NCI-H510A treated with DMSO at 0.1 percent for 48 hours (cell line): ENCODE results near the gene TNNT2.
A peak's percentile ranks its signal among the peaks of the same experiment; 100 is the strongest.

ENCODE experiments used
- DNase-seq: peaks from one replicate; lab custom pipeline; 2025; lab: John Stamatoyannopoulos, UW

TNNT2 gene

DNA sequence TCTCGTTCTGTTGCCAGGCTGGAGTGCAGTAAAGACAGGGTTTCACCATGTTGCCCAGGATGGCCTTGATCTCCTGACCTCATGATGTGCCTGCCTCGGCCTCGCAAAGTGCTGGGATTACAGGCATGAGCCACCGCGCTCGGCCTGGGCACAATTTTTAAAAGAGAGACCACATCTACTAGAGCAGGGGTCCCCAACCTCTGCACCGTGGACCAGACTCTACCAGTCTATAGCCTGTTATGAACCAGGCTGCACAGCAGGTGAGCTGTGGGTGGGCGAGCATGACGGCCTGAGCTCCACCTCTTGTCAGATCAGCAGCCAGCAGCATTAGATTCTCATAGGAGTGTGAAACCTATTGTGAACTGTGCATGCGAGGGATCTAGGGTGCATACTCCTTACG is 20.8 kb downstream of the TNNT2 start:
- DNase-seq, result no peak

DNA sequence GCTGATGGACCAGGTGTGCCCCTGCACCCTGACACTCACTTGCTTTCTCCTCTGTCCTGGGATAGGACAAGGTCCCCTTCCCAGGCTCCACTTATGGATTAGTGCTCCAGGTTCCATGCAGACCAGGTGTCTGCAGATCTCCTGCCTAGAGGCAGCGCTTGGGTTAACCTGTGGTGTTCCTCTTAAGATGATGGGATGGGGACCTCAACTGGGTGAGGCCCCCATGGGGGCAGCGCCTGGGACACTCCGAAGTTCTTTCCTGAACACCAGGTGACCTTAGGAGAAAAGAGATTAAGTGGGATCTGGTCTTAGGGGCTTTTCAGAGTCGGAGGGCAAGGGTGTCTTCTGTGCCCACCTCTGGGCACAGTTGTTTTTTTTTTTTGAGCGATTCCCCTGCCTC is 21.2 kb downstream of the TNNT2 start:
- DNase-seq, result no peak

DNA sequence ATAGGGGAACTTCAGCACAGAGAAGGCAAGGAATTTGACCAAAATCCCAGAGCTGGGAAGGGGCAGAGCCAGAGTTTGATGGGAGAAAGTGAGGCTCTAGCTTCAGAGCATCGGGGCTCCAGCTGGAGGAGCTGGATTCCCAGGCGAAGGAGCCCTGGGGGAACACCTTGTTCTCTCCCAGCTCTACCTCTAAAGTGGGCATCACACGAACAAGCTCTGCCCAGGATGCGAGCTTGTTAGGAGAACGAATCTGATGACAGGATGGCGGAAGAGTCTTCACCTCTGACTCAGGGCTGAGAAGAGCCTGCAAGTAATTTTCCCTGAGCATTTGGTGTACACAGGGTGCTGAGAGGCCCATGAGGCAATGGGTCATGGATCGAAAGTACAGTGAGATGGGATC is 22.0 kb downstream of the TNNT2 start:
- DNase-seq, result no peak

DNA sequence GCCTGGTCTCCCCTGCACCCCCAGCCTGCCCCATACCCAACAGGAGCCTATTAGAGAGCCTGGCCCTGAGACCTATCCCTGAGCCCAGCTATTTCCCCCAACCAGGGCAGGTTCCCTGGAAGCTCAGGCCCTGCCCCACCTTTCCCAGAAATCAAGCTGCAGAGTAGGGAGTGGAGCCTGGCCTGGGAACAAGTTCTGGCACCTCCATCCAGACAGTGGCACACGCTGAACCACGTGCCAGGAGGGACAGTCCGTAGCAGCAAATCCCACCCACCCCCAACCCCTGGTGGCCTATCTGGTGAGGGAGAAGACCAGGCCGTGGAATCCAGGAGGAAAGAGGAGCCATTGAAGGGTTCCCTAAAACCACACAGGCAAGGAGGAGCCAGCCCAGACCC is 22.6 kb downstream of the TNNT2 start:
- no peak for DNase-seq

DNA sequence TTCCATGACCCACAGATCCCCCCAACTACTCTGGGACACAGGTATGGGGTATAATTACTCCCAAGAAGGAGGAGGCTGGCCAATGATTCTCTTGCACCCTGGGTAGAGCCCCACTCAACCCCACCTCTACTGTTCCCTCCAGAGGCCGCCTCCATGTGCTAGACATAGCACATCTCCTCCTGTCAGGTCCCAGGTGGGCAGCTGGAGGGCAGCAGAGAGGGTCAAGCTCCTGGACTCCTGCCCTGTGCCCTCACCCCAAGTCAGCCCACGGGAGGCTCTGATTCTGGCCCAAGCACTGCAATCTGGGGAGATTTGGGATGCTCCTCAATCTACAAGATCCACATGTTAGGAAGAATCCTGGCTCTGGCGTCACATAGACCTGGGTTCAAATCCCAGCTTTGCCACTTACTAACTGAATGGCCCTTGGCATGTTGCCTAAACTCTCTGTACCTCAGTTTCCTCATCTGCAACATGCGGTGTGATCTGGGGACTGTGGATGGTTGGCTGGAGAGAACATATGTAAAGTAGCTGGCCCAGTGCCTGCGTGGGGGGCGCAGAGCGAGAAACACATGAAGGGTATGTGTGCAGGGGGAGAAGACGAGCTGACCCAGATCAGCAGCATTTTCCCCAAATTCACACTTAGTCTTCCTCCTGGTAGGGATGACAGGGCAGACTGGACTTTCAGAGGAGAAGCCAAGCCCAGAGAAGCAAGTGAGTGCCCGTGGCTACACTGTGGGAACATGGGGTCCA is 23.2 kb downstream of the TNNT2 start:
- DNase-seq, result no peak

DNA sequence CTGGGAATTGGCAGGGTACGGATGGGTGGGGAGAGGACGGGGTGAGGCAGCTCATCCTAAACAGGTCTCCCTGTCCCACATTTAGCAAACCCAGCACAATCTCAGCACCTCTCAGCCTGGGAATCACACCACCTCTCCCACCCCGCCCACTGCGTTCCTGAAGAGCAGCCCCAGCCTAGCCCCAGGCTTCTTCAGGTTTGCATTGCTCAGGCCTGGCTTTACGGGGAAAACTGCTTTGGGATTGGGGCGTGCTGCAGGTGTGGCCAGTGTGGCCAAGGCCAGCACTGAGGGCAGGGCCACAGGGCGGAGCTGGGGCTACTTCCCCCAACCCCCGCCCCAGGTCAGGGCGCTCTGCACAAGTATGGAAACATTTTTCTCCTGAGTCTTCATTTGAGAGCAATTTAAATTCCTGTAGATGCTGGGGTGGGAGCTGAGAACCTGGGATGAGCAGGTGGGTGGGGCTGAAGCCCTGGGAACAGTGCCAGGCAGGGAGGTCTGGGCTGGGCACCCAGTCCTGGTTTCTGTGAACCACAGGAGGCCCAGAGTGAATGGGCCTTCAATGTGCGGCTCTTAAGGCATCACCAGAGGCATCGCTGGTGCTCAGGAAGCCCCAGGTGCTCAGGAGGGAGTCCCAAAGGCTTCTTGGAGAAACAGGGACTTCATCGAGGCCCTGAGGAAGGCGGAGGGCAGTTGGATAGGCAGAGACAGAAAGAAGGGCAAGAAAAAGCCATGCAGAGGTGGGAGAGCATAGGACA is 24.1 kb downstream of the TNNT2 start:
- no peak for DNase-seq

DNA sequence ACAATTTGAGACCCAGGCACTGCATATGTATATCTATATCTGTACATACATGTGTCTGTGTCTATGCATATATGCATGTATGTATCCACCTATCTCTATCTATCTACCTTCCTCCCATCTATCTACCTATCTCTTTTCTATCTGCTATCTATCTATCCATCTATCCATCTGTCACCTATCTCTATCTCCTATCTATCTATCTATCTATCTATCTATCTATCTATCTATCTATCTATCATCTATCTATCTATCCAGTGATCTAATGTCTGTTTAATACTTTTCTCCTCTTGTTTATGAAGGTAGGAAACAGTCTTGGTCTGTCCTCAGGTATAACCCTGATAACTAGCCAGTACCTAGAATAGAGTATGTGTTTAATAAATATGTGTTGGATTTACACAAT is 25.9 kb downstream of the TNNT2 start:
- DNase-seq, result no peak

DNA sequence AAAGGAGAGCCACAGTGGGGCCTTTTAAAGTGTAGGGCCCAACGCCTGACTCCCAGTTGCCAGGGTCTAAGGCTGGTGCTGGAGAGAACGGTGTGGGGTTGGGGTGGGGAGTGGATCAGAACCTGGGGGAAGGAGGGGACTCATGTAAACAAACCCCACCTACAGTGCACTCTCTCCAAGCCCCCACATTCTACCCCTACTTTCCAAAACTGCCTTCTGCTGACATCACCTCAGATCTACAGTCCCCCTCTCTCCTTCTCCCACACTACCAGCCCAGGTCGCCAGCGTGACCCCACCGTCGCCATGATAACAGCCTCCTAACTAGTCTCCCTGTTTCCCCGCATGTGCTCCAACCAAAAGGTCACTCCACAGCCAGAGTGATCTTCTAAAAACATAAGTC is 26.6 kb downstream of the TNNT2 start:
- no peak for DNase-seq

DNA sequence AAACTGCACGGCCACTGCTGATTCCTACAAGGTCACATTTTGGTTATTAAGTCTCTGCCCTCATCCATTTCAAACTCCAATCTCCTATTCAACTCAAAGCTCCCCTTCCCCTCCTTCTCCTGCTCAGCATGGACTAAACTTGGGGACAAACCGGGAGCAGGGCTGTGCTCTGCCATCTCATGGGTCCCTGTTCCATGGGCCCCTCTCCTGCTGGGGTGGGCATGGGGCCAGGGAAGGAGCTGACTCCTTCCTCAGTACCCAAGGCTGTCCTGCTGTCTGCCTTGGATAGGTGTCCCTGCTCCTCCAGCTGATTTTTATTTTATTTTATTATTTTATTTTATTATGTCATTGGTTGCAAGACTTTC is 27.1 kb downstream of the TNNT2 start:
- DNase-seq, result no peak

DNA sequence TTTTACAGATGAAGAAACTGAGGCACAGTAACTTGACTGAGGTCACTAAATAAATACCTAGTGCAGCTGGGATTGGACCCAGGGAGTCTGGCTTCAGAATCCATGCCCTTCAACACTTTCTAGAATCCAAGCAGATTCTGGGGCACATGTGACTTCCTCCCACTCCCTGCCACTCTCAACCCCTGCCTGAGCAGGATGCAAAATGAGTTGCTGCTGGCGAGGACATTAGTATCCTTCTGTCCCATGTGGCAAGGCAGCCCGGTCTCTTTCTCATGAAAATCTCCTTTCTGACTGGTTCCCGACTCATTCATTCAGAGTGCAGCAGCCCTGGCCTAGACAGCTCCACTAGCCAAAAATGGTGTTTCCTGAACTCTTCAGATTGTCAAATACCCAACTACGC is 28.4 kb downstream of the TNNT2 start:
- DNase-seq, result no peak

DNA sequence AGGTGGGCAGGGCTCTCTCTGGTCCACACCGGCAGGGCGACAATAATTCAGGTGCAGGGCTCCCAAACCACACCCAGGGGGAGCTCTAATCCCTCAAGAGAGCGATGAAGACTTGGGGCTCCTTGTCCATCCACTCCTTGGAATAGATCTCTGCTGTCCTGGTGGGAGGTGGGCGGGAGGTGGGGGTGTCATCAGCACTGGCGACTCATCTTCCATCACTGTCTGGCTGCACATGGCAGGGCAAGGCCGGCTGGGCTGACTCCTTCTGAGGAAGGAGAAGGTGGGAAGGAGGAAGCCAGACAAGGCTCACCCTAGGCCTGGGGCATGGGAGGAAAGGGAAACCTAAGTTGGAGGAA is 29.3 kb downstream of the TNNT2 start:
- peak; percentile 18 for DNase-seq

DNA sequence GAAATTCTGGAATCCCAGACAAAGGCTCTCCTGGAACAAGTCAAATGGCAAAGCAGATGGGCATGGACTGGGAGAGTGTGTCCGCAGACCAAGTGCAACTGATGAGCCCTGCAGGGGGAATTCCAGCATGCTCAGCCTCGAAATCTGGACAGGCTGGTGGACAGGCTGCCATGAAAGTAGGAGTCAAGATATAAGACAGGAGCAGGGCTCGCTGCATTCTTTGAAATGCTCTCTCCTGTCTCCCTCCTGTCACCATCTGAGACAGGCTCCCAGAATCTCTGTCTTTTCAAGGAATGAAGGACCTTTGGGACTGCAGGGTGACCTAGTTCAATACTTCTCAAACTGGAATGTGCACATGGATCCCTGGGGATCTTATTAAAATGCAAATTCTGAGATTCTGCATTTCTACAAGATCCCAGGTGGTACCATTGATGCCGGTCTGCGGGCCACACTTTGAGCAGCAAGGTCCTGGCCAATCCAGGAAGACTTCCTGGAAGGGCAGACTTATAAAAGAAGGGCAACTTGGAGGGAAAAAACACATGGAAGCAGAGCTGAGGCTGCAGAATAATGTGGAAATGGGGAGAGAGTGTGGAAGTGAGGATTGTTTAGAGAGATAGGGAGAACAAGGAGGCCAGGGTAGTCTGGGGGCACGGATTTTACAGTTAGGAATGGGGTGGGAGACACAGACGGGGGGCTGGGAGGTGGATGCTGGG is 29.8 kb downstream of the TNNT2 start:
- no peak for DNase-seq

DNA sequence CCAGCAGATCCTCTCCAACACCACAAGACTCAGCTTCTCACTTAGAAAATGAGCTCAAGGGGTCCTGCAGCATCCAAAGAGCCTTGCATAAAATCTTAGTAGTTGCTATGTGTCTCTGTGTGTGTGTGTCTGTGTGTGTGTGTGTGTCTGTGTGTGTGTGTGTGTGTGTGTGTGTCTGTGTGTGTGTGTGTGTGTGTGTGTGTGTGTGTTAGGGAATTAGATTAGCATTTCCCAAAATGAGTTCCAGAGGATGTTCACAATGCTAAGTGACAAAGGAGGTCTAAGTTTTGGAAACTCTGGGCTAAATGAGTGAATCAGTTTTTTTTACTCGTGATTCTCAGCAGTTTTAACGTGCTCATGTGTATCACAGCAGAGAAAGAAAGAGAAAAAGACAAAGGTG is 30.5 kb downstream of the TNNT2 start:
- no peak for DNase-seq

DNA sequence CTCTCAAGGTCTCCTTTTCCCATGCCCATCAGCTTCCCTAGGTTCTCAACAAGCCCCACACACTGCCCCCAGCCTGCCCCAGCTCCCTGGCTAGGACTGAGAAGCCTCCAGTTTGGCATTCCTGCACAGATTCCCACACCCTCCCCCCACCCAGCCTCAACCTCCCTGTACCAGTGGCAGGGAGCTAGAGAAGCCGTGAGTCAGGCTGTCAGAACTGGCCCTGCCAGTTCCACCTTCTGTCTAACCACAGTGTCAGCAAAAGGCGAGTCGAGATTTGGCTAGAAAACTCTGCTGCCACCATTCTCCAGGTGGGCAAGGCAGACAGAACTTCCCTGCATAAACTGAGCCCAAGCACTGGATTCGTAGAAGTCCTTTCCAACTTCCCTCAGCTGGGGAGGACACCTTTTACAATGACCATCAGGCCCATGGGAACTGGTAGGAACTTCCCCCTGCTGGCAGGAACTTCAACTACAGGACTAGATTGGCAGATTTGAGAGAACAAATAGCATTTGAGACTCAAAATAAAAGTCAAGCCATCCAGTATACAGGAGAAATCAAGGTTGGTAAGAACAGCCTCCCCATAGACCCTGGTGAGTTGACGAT is 31.0 kb downstream of the TNNT2 start:
- DNase-seq, result peak; percentile 49

DNA sequence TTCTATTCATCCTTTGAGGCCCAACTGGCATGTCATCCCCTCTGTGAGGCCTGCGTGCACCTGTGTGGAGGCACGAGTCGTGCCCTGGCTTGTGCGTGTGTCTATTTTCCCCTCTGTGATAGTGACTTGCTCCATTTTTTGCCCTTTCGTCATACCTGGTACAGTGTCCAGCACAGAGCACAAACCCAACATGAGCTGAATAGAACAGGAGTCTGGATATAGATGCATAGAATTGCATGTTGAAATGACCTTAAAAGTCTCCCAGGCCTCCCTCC is 32.5 kb downstream of the TNNT2 start:
- no peak for DNase-seq

DNA sequence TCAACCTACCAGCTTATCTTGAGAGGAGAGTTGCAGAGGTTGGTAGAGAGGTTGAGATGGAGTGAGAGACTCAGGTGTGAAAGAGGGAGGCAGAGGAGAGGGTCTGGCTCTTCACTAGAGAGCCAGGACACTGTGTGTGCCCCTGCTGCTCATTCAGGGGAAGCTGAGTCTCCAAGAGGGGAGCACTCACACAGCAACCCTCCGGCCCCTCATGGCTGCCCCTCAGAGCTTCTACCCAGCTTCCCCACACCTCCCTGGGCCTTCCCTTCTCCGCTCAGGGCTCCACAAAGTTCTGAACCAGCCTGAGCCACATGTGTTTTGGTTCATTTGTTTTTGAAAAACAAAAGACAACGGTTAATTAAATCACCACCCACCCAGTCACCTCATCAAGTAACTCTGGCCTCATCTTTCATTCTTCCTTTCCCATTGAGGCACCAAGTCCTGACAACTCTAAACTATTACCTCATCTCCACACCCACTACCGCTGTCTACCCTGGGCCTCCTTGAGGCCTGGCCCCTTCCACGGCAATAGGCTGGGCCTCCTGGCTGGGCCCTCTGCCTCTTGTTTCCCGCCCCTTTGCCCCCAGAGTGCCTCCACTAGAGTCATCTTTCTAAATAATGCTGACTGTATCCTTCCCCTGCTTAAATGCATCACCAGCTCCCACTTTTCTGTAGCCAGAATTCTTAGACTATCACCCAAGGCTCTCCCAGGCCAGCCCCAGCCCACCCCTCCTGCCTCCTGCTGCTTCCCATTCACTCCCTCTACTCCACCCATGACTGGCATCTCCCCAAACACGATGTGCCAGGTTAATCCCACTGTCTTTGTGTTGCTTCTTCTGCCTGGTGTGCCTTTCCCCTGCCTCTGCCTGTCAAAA is 33.0 kb downstream of the TNNT2 start:
- DNase-seq, result no peak

DNA sequence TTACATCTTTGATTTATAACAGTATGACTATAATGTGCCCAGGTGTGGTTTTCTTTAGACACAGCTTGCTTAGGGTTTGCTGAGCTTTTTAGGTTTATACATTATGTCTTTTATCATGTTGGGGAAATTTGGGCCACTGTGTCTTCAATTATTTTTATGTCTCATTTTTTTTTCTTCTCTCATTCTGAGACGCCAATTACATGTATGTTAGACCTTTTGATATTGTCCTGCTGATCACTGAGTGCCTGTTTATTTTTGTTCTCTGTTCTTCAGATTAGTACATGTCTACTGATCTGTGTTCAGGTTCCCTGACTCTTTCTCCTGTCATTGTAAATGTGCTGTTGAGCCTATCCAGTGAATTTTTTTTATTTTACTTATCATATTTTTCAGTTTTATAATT is 36.1 kb downstream of the TNNT2 start:
- DNase-seq, result no peak

DNA sequence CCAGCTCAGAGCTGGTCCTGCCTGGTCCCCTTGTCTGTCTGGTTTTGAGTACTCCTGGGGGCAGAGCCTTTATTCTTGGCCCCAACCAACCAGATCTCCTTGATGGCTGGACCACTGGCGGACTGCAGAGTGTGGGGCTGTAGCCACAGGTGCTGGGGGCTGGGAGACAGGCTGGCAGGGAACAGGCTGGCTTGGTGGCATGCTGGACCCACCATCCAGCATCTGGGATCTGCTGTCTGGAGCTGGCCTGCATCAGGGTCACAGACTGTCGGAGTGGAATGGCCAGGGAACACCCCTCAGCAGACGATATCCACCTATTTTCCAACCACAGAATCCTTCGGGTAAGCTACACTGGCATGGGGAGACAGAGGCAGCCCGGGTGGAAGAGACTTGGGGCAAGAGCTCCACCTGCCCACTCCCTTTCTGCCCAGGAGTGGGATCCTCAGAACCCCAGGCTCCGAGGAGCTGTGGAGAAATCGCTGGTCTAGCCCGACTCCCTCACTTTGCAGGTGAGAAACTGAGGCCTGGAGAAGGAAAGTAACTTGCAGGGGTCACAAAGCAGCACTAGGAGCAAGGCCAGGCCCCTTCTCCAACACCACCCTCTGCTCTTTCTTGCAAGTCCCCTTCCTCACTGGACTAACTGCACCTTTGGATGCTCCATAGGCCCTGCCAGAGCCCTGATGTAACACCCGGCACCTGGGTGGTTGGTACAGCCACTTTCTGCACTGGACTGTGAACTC is 40.6 kb downstream of the TNNT2 start:
- DNase-seq, result no peak

DNA sequence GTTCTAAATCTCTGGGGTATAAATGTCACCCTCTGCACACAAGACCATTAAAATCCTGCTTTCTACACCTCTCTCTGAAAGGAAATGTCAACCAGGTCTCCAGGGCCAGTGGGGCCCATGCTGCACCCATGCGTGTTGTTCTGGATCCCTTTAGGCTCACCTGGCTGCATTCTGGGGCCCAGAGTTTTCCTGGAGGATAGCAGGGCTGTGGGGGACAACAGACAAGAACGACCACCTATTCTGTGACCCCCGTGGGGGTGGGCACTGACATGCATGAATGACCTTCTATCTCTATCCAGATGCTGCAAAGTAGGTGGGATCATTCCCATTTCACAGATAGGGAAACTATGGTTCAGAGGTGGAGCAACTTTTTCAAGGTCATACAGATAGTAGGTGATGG is 41.6 kb downstream of the TNNT2 start:
- DNase-seq, result no peak

DNA sequence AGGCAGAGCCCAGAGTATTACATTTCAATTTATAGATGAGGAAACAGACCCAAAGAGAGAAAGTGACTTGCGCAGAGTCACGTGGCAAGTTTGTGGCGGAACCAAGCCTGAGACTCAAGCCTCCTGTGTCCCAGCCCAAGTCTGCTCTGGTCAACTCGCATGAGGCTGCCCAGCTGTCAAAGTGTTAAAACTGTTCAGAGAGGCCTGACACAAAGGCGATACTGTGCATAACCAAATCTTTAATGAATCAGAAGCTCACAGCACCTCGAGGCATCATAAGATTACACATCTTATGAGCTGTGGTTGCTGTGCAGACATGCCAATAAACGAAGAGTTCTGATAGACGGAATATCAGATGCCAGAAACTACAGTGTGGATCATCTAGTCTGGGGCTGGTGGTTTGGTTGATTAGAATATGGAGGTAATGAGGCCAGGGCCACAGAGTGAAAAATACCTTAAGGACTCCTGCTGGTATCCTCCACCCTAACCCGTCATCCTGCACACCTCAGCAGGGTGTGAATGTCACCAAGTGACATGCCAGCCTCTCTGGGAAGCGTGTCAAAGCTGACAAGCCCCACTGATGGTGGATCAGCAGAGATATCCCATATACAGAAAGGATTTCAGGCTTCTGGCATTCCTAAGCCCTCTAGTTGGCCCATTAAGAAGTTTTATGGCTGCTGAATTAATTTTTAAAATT is 42.2 kb downstream of the TNNT2 start:
- DNase-seq, result no peak
